Astrocyte (in vitro differentiated cells and primary cell): ENCODE data around the gene FRY.

Experiments used
- CTCF ChIP-seq: IDR thresholded peaks from 2 replicates; pipeline ENCODE4 v1.5.1; 2011; ENCODE audit warnings: low read depth, mild to moderate bottlenecking, inconsistent platforms, low read length, moderate library complexity; ENCODE audit not compliant: insufficient read depth
- EZH2 ChIP-seq: IDR thresholded peaks from 2 replicates; pipeline ENCODE4 v1.6.1; 2012; ENCODE audit warnings: mild to moderate bottlenecking, low read length, inconsistent platforms; ENCODE audit not compliant: insufficient read depth

- no peak for TF ChIP-seq CTCF
- TF ChIP-seq EZH2: no peak
Observed at GRCh38 chr13:32081591-32081990, 50.0 kb downstream of the FRY start.
